Stimulated activated CD8-positive, alpha-beta memory T cell treated with anti-CD3 and anti-CD28 coated beads, Interleukin-12 subunit alpha, Interleukin-12 subunit beta, amount 100 ng/mL, for 24 hours (primary cell): ENCODE results near the gene GTF2A1L.
"Not testable (repeated sequence)": the region's sequence is repeated elsewhere in the genome, so short reads cannot be mapped to it uniquely, and the experiment has no call there.

Experiments used
- DNase-seq: peaks from one replicate; pipeline ENCODE4 v3.0.0-alpha.2; 2020; ENCODE audit errors: extremely low read depth

GTF2A1L gene

DNA sequence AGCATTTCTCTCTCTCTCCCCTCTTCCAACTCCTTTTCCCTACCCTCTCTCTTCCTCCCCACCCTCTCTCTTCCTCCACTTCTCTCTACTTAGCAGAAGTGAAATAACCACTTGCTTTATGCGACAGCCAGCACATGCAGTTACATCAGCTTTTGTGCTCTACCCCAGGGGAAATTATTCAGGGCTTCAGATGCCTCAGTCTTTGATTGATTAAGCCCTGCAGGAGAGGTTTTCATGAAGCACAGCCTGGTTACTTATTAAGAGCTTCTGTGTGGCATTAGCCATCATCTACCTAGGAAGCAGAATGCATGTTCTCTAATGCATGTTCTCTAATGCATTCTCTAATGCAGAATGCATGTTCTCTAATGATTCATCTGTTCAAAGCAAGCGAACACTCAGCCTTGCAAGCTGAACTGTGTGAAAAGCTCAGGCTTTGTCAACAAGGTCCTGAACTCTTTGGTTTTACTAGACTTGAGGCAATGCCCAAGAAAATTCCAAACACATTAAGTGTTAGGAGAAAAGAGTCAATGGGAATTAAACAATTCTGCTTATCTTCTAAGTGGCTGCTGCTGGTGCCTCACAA lies 81.8 kb downstream of the GTF2A1L start:
- no peak for DNase-seq

DNA sequence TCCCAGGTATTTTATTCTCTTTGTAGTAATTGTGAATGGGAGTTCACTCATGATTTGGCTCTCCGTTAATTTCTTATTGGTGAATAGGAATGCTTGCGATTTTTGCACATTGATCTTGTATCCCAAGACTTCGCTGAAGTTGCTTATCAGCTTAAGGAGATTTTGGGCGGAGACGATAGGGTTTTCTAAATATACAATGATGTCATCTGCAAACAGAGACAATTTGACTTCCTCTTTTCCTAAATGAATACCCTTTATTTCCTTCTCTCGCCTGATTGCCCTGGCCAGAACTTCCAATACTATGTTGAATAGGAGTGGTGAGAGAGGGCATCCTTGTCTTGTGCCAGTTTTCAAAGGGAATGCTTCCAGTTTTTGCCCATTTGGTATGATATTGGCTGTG lies 86.0 kb downstream of the GTF2A1L start:
- DNase-seq, result not testable (repeated sequence)

DNA sequence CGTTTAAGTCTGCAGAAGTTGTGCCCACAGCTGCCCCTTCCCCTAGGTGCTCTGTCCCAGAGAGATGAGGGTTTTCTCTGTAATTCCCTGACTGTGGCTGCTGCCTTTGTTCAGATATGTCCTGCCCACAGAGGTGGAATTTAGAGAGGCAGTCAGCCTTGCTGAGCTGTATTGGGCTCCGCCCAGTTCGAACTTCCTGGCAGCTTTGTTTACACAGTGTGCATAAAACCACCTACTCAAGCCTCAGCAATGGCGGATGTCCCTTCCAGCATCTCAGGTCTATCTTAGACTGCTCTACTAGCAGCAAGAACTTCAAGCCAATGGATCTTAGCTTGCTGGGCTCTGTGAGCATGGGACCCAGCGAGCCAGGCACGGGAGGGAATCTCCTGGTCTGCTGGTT lies 89.8 kb downstream of the GTF2A1L start:
- no peak for DNase-seq

DNA sequence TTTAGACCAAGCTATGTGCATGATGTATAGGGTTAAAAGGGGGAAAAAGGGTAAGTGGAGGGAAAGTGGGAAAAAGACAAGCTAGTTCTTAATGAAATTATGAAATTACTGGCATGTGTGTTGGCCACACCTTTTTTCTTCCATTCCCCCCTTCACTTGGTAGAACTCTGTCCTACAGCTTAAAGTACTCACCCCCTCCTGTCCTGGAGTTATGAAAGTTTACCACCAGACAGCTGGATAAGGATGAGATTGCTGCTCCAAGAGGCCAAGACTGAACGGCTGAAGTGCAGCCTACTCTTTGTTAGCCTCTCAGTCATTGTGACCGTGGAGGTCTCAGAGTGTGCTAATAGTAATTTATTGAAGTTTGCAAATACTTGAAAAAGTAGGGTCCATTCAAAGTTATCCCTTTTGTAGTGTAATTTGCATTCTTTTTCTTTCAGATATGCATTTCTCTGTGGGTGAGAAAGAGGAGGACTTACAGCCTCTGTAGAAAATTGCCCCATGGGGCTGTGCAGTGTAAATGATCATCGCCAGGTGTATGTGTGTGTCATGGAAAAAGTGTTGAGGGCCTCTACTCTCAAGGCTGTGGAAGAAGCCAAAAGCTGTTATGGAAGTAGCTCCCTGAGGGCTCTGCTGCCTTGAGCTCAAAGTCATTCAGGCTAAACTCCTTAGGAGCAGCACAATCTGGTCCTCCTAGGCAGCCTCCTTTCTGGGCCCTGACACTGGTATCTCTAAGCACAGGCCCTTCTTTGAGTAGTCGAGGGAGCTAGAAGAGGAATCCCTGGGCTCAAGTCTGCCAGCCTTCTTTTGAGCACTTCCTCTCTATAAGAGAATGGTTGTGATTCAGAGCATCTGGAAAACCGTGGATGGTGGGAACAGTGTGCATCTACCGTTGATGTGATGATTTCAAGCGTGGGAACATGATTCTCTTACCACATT lies 91.7 kb downstream of the GTF2A1L start:
- no peak for DNase-seq

DNA sequence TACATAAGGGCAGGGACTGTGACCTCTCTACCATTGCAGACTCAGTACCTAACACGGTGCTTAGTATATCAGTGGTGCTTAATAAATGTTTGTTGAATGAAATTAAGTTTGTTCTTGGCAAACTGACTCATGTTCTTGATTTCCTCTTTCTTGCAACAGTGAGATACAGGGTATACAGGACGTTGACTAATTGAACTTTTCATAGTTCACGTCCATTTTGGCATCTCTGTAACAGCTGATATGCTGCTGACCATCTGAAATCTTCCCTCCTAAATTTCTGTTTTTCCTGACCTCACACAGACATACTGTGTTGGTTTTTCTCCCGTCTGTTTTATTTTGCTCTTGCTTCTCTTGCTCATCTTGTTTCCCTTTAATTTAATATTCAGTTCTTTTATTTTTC lies 93.7 kb downstream of the GTF2A1L start:
- DNase-seq, result no peak

DNA sequence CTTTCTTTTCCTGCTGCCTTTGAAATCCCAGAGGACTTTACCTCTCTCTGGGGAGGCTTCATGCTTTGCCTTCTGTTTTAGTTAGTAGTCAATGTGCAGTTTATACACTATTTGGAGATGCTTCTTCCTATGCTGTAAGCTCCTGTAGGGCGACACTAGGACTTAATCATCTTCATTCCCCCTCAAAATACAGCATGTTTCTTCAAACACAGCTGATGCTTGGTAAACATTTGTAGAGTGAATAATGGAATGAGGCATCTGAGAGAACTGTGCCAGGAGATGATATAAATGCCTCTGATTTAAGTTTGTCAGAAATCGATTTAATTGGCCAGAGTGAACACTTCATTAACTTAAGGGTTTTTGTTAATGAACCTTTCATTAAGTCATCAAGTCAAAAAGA lies 94.5 kb downstream of the GTF2A1L start:
- DNase-seq, result no peak

DNA sequence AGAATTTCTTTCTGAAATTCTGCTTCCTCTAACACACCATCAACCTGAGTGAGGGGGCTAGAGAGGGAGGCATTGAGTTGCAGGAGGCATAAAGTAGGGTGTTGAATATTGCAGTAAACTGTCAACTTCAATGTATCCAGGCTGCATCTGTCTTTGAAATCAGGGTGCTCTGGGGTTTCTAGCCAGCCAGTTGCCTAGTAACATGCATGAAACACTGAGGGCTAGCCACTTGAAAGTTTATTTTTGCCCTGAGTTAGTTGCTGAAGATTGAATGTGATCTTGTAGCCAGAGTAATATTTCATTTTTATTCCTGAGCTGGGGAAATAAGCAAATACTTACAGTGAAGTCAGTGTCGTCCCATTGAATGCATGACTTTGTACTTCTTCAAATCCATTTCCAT lies 96.0 kb downstream of the GTF2A1L start:
- no peak for DNase-seq

DNA sequence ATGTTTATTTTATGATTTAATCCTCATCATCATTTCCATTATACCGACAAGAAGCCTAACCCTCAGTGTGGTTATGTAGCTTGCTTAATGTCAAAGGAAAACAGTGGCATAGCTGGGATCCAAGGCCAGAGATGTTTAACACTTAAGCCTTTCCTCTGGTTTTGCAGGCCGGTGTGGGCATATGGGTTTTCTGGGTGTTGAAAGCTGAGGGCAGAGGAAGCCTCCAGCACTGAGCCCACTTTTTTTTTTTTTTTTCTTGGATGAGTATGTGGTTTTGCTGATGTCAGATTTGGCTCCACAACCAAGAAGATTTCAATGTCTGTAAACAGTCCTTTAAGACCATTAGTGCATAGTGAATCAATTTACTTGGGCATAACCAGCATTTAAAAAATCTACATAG lies 96.6 kb downstream of the GTF2A1L start:
- no peak for DNase-seq

DNA sequence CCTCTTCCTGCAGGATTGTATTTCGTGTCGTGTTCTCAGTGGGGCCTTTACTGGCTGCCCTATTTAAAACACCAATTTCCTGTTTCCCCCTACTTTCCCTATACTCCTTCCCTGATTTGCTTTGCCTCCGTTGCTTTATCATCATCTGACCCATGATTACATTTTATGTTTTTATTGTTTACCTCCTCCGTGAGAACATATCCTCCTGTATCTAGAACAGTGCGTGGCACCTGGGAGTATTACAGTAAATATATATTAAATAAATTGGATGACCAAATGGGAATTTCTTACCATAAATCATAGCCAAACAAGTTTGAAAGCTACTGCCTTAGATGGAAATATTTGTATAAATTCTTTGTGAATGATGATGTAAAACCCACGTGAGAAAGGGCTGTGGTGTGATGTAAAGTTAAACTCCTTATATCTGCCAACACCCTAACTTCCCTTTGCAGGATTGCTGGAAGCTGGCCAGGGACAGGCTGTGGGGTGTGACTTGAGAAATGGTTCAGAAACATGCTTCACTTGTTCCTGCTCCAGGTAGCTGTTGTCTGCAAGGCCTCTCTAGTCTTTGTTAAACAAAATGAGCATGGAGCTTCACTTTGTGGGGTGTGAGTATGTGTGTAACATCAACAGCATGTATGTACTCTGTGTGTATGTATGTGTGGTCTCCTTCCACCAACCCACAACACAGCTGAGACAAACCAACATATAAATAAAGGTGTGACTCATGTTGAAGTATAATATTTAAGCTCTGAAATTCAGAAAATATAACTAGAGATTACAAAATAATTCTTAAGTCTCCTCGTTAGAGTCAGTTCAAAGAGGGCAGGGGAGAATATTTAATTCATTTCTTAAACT lies 97.6 kb downstream of the GTF2A1L start:
- no peak for DNase-seq

DNA sequence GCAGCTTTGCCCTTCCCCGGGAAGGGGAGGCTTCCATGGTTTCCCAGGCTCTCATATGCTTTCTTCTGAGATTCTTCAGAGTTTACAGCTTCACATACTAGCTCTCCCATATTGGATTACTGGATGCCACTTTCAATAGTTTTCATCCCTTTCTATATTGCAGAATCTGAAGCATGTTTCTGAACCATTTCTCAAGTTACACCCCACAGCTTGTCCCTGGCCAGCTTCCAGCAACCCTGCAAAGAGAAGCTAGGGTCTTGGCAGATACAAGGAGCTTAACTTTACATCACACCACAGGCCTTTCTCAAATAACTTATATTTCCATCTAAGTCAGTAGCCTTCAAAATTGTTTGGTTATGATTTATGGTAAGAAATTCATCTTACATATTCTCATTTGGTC lies 98.3 kb downstream of the GTF2A1L start:
- no peak for DNase-seq

DNA sequence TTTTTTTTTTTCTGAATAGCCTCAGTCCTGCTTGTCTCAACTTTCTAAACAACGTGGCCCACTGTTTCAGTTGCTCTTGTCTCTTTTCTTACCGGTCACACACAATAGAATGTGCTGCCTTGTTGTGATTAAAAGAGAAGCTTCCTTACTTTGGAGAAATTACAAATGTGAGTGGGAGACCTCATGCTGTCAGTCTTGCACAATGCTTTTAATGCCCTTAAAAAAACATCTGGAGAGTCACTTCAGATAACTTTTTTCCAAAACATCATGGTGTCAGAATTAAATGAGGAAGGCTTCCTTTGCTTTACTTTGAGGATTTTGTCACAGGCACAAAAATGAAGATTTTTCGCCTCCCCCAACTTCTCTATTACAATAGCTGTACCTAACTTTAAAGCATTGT lies 100.2 kb downstream of the GTF2A1L start:
- DNase-seq, result no peak

DNA sequence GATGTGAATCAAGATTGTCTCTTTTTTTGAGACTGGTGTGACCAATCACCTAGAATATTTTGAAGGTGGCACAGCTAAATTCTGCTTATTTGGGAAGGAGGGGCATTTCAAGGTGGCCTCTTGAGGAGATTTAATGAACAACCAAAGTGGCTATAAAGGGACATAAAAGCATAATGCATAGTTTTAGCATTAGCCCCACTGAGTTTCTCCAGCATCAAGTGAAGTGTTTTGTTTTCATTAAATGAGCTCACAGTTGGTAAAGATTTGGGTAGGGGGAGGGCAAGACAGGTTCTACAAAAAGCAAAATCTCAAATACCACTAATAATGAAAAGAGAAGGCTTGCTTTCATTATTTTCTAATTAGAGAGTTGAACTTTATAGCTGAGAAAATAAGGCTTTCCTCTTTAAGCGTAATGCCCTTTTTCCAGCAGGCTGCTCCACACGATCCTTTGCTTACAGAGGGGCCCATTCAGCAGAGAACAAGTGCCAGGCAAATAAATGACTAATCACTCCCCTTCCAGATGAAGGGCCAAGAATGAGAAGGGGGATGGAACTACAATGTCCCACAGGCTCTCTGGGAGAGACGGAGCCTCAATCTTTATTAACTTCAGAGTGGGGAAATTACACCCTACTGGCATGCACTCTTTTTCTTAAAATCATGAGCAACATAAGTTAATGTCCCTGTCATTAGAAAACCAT lies 102.0 kb downstream of the GTF2A1L start:
- no peak for DNase-seq

DNA sequence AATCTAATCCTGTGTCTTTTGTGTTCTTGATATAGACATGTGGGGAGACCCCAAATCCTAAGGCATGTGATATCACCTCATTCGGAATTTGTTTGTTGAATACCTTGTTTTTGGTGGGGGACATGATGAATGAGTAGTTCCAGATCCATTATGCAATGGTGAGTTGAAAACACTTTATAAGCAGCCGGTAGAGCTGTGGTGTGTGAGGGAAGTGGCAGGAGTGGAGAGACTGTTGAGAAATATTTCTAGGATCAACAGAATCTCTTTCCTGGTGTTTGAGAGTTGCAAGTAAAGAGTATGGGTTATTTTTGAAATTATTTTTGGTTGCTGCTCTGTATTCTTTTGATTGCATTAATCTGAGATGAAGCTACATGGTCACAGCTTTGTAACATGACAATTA lies 103.5 kb downstream of the GTF2A1L start:
- DNase-seq, result no peak

DNA sequence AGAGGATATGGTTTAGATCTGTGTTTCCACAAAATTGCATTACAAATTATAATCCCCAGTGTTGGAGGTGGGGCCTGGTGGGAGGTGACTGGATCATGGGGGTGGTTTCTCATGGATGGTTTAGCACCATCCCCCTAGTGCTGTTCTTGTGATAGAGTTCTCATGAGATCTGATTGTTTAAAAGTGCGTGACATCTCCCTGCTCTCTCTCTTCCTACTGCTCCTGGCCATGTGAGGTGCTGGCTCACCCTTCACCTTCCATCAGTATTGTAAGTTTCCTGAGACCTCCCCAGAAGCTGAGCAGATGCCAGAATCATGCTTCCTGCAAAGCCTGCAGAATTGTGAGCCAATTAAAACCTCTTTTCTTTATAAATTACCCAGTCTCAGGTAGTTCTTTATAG lies 104.7 kb downstream of the GTF2A1L start:
- DNase-seq, result no peak

DNA sequence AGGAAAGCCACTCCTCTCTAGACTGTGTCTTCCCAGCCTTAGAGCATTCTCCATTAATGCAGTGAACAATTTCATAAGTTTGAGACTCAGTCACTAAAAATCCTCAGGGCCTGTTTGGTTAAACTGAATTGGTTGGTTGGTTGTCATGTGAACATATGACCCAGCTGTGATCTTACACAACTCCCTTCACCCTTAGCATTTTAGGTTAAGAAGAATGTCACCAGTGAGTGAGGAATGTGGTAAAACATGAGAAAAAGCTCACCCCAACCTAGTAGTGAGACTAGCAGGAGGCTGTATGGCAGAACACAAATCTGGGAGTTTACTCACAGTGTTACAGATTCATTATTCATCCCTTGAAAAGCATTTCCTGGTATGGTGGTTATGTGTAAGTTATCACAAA lies 105.5 kb downstream of the GTF2A1L start:
- DNase-seq, result no peak

DNA sequence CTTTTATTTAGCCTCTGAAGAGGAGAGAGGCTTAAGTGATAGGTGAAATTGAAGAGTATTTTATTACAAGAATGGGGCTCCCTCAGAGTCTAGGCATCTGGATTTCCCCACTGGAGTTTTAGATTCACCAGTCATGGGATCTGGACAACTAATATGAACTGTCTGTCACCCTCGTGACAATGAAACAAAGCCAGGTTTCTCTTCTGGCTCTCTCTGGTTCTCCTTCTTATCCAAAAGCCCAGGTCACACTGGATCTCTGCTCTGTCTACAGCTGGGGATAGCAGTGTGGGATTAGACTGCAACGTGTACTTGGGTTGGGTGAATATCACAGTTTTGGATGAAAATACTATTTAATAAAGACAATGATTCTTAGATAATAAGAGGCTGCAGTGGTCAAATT lies 106.6 kb downstream of the GTF2A1L start:
- no peak for DNase-seq

DNA sequence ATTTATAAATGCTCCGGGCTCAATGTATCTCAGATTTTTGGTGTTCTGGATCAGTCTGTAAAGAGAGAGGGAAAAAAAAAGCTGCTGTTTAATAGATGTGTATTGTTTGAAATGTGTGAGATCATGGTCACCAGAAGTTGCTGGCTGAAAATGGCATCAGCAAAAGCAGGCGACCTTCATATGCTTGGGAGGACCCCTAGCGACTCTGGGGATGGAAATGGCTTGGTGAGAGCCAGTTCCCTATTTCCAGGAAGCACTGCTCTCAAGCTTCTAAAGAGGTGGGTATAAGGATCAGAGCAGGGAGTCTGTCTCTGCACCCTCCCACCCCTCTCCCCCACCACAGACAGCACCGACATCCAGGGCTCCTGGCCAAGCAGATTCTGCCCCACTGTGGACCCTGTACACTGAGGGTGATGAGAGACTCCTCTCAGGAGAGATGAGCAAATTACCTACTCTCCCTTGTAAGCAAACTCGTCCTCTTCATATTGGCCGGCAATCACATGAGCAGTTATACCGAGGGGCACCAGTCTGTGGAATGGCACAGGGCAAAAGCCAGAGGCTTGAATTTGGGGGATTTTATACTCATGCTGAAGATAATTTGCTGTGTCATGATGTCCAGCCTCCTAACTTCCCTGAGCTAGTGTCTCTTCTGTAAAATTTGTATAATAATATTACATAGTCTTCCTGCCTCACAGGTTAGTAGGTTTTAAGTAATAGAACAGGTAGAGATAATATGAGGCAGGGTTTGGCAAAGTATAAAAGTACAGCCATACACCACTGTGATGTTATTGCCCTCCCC lies 108.2 kb downstream of the GTF2A1L start:
- no peak for DNase-seq

DNA sequence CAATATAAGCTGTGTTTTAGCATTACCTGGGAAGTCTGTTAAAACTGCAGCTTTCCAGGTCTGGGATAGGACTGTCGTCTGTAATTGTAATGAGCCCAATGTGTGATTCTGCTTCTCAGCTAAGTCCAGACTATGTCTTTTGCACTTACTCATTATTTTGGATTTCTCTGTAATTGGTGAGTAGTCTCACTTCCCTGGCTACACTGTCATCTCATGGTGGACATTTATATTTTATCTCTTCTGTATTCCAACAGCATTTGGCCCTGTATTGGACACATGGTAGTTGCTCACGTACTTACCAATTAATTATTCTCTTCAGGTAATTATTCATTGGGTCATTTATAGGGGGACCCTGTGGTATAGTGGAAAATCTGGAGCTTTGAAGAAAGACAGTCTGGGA lies 109.9 kb downstream of the GTF2A1L start:
- DNase-seq, result no peak

DNA sequence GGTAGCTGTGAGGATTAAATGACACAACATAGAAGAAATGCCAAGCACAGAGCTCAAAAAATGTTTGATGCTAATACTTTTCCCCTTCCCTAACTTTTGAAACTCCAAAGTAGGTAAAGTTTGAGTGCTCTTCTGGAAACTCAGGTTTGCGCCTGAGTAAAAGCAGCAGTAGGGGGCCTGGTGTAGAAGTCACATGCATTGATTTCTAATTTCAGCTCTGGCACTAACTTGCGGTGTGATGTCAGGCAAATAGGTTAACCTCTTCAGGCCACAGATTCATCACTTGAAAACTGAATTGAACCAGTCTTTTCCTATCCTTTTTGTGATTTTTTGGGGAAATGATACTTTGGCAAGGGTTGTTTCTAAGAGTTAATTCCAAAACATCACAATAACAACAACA lies 110.6 kb downstream of the GTF2A1L start:
- DNase-seq, result no peak

DNA sequence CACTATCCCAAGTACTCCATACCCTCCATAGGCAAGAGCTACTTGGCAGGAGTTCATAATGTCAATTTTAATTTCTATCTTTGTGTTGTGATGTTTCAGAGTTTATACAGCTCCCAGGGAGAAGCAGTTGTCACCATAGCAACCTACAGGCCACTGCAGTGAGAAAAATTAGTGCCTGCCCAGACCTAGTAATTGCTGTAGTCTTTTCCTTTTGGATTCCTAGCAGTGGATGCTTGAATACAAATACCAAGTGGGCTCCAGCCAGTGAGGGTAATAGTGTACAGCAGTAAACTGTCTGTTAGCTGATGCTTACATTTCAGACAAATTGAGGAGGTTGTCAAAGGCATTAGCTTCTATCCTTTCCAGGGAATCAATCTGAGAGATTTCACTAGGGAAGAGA lies 111.2 kb downstream of the GTF2A1L start:
- DNase-seq, result no peak
